Stimulated activated CD4-positive, alpha-beta T cell treated with anti-CD3 and anti-CD28 coated beads, Interleukin-4, amount 100 ng/mL, for 48 hours (primary cell): ENCODE data around the gene CCDC7.
"Not testable (repeated sequence)": the region's sequence is repeated elsewhere in the genome, so short reads cannot be mapped to it uniquely, and the experiment has no call there.

ENCODE experiments used
- DNase-seq, 2 donors: peaks; one replicate each; pipeline ENCODE4 v3.0.0-alpha.2; 2020; ENCODE audit warnings: low read depth in 2 of 2

The CCDC7 gene

GRCh38 chr10:32445740-32446535, at the start of gene CCDC7:
CCDC7 (plus strand) TSS chr10:32446140; CDS start chr10:32451643, 5,503 bp downstream.
- DNase-seq, result peak; percentile 70 to 75

- not testable (repeated sequence) for DNase-seq
These were observed 48.8 kb upstream of the CCDC7 start for GRCh38 chr10:32397163-32397562.

- not testable (repeated sequence) for DNase-seq
These were observed 46.2 kb upstream of the CCDC7 start for GRCh38 chr10:32399720-32400119.

DNA sequence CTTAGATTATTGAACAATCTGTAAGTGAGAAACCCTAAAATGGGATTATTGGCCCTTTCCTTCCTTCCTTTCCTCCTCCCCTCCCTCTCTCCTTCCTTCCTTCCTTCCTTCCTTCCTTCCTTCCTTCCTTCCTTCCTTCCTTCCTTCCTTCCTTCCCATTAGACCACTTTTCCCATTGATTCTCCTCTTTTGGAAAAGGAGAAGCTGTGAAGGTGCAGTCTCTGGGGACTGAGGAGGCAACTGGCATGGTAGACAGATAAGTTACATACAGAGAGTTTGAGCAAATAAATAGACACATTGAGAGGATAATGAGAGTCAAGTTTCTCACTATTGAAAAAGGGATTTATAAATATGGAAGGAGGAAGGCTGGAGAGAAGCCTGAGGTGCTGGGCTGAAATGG, 45.0 kb upstream of the CCDC7 start:
- no peak for DNase-seq

GRCh38 chr10:32402499-32402898, 43.4 kb upstream of the CCDC7 start:
- DNase-seq, result no peak

GRCh38 chr10:32403091-32403490, 42.8 kb upstream of the CCDC7 start:
- no peak for DNase-seq

- DNase-seq, result no peak
These were observed 37.2 kb upstream of the CCDC7 start for GRCh38 chr10:32408690-32409089.

DNA sequence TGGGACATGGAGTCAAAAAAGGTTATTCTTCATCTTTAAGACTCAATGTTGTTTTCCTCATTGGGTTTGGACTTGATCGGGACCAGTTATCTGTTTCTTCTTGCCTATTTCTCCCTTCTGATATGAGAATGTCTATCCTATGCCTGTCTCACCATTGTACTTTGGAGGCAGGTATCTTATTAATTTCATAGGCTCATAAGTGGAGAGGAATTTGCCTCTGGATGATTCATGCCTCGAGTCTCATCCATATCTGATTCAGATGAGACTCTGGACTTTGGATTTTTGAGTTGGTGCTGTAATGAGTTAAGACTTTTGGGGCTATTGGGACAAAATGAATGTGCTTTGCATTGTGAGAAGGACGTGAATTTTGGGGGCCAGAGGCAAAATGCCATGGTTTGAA, 36.2 kb upstream of the CCDC7 start:
- DNase-seq, result no peak

- DNase-seq, result no peak
These were observed 35.4 kb upstream of the CCDC7 start for GRCh38 chr10:32410569-32410968.

- DNase-seq, result no peak
These were observed 34.0 kb upstream of the CCDC7 start for GRCh38 chr10:32411797-32412498.

DNA sequence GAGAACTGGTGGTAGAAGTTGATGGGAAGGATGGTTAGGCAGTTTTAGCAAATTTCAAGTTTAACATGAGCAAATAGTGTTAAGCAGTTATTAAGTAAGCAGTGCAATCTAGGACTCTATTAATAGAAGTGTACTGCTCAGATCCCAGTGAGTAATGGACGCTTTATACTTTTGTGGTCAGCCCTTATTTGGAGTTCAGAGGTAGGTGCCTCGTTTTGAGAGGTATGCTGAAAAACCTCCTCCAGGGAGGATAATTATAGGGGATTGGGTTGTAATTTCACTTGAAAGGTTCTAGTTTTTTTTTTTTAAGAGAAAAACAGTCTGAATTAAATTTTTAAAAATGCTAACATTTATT, 33.5 kb upstream of the CCDC7 start:
- DNase-seq, result no peak

DNA sequence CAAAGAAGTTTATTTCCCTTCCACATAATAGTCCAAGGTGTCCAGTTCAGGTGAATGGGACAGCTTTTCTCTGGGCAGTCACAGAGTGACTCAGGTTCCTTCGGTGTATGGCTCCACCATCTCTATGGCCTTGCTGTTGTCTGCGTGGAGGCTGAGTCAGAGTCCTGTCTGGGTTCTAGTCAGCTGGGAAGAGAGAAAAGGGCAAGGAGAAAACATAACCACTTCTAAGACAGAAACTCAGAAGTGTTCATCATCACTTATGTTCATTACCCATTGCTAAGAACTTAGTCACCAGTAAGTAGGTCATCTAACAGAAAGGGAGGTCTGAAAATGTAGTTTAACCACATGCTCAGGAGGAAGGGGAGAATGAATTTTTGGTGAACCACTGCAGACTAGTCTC, 32.4 kb upstream of the CCDC7 start:
- peak; percentile 40 to 51 for DNase-seq

- DNase-seq, result no peak
These were observed 30.6 kb upstream of the CCDC7 start for GRCh38 chr10:32415361-32415760.

DNA sequence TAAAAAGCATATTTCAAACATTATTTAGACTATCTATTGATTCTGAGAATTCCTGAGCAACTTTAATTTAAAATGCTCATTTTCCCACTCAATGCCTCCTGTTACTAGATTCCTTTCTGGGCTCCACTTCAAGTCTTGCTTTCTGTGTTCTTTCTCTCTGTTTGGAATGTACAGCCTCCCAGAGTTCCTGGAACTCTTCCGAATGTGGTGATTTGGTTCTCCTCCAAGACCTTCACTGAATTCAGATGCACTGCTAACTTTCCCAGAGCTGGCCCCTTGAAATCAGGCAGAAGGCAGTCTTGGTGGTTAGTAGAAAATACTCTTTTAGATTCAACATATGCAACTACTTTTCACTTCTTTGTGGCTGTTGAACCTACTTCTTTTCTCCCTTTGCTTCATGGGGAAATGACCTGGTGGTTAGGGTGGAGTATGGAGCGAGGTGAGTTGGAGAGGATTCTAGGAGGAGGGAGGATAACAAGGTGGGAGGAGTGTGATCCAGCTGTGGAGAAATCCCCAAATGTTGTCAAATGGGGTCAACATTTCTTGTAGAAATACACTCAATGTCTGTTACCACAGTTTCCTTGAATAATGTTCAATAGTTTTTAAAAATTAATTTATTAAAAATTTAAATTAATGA, 27.9 kb upstream of the CCDC7 start:
- no peak for DNase-seq

- no peak for DNase-seq
These were observed 27.4 kb upstream of the CCDC7 start for GRCh38 chr10:32418572-32418971.

DNA sequence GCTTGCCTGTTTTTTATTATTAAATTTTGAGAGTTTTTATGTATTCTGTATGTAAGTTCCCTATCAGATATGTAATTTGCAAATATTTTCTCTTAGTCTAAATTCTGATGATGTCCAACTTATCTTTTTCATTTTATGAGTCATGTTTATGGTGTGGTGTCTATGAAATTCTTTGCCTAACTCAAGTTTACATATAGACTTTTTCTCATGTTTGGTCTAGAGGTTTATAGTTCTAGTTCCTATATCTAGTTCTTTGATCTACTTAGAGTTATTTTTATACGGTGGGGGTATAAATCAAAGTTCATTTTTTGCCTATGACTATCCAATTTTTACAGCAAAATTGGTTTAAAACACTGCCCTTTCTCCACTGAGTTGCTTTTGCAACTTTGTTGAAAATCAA, 26.3 kb upstream of the CCDC7 start:
- no peak for DNase-seq

DNA sequence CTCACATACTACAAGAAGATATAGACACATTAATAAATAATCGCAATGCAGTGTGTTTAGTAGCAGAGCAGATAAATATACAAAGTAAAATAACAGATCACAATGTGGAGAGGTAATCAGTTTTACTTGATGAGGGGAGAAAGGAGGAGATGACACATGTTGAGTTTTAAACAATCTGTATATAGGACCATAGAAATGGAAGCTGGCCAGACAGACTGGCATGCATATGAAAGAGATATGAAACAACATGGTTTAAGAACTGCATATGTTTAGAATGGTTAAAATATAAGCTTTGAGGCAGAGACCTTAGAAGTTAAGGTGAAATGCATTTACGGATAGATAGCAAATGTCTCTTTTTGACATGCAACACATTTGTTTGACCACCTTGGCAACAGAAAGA, 19.8 kb upstream of the CCDC7 start:
- DNase-seq, result no peak

DNA sequence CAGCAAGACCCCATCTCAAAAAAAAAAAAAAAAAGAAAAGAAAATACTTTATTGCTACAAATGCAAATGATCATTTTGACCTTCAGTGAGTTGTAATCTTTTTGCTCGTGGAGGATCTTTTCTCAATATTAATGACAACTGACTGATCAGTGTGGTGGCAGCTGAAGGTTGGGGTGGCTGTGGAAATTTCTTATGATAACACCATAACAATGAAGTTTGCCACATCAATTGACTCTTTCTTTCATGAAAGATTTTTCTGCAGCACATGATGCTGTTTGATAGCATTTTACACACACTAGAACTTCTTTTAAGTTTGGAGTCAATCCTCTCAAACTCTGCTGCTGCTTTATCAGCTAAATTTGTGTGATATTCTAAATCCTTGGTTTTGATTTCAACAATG, 12.4 kb upstream of the CCDC7 start:
- DNase-seq, result no peak

GRCh38 chr10:32436215-32436614, 9.7 kb upstream of the CCDC7 start:
- DNase-seq, result no peak

DNA sequence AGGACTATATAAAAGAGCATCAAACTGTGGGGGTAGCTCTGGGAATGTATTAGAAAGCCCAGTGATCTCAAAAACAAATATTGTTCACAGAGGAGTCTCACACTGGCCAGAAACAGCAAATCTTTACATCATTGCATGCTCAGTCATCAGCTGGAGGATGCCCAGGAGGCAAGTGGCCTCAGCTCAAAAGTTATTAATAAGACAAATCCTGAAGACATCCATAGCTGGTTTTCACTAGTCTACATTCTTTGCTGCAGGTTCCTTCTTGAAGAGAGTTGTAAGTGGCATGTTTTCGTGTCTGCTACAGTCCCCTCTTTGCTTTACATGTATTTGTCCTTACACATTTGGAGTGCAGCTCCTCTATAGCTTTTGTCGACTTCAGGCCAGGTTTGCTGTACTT, 8.6 kb upstream of the CCDC7 start:
- DNase-seq, result no peak

GRCh38 chr10:32445036-32445435, 904 bp upstream of the CCDC7 start:
- no peak for DNase-seq

GRCh38 chr10:32446536-32447406, 831 bp downstream of the CCDC7 start:
- DNase-seq, result no peak
